HG03457 (cell line): ENCODE data around the gene CRTAC1.
A peak's percentile ranks its signal among the peaks of the same experiment; 100 is the strongest.

Experiments used
- ATAC-seq: cut with Tn5 transposase; IDR thresholded peaks from one replicate; pipeline ENCODE4 v1.9.1; 2021; ENCODE audit warnings: moderate number of reproducible peaks; ENCODE audit not compliant: unreplicated experiment

Gene CRTAC1

GRCh38 chr10:97876402-97876801, 154.0 kb downstream of the CRTAC1 start:
- no peak for ATAC-seq

GRCh38 chr10:97875391-97875790, 155.0 kb downstream of the CRTAC1 start:
- ATAC-seq, result no peak

GRCh38 chr10:97874332-97874731, 156.1 kb downstream of the CRTAC1 start:
- ATAC-seq, result no peak

- ATAC-seq, result no peak
Measured at GRCh38 chr10:97873569-97873968, 156.9 kb downstream of the CRTAC1 start.

GRCh38 chr10:97870990-97871389, 159.4 kb downstream of the CRTAC1 start:
- ATAC-seq, result no peak

GRCh38 chr10:97869091-97870042, 161.1 kb downstream of the CRTAC1 start:
- peak; percentile 86 for ATAC-seq

- ATAC-seq, result no peak
Measured at GRCh38 chr10:97868134-97868685, 162.2 kb downstream of the CRTAC1 start.

- no peak for ATAC-seq
Measured at GRCh38 chr10:97867220-97867800, 163.1 kb downstream of the CRTAC1 start.

GRCh38 chr10:97866524-97867219, 163.7 kb downstream of the CRTAC1 start:
- no peak for ATAC-seq

GRCh38 chr10:97865488-97865887, 164.9 kb downstream of the CRTAC1 start:
- ATAC-seq, result no peak

- ATAC-seq, result no peak
Measured at GRCh38 chr10:97863808-97864207, 166.6 kb downstream of the CRTAC1 start.

- ATAC-seq, result no peak
Measured at GRCh38 chr10:97861924-97862323, 168.5 kb downstream of the CRTAC1 start.

GRCh38 chr10:97861097-97861750, 169.2 kb downstream of the CRTAC1 start:
- ATAC-seq, result no peak

- no peak for ATAC-seq
Measured at GRCh38 chr10:97858001-97858439, 172.4 kb downstream of the CRTAC1 start.

- no peak for ATAC-seq
Measured at GRCh38 chr10:97854743-97855142, 175.7 kb downstream of the CRTAC1 start.

- no peak for ATAC-seq
Measured at GRCh38 chr10:97852840-97853405, 177.5 kb downstream of the CRTAC1 start.

GRCh38 chr10:97852277-97852676, 178.1 kb downstream of the CRTAC1 start:
- no peak for ATAC-seq

GRCh38 chr10:97851341-97852001, 178.9 kb downstream of the CRTAC1 start:
- ATAC-seq, result no peak

GRCh38 chr10:97850446-97850845, 180.0 kb downstream of the CRTAC1 start:
- no peak for ATAC-seq
